Karpas-422 (cell line): ENCODE results near the gene PSORS1C1. TPM values are rescaled to one million over a fixed set of nuclear protein-coding genes. Genes with fewer than 3 reads are reported as not detected.
"Not testable (repeated sequence)": the region's sequence is repeated elsewhere in the genome, so short reads cannot be mapped to it uniquely, and the experiment has no call there.

ENCODE experiments used
- DNase-seq: peaks from one replicate; pipeline ENCODE4 v3.0.0-alpha.2; 2015
- H2AFZ ChIP-seq: fragments of 200-600 bp; sonication (generic); 2 replicates; pipeline ENCODE4 v1.6.1; 2014; ENCODE audit warnings: antibody characterized with exemption, low read length, mixed read lengths
- H3K27ac ChIP-seq: fragments of 200-600 bp; sonication (generic); 2 replicates; pipeline ENCODE4 v1.5.1; 2014; ENCODE audit warnings: mild to moderate bottlenecking, low read length, moderate library complexity
- H3K27me3 ChIP-seq: fragments of 200-600 bp; sonication (generic); 2 replicates; pipeline ENCODE4 v1.6.1; 2014; ENCODE audit warnings: low read length, mixed read lengths
- H3K36me3 ChIP-seq: fragments of 200-600 bp; sonication (generic); 2 replicates; pipeline ENCODE4 v1.6.1; 2014; ENCODE audit warnings: low read length, mixed read lengths; ENCODE audit not compliant: insufficient read depth
- H3K4me1 ChIP-seq: fragments of 200-600 bp; sonication (generic); 2 replicates; pipeline ENCODE4 v1.6.1; 2014; ENCODE audit warnings: mild to moderate bottlenecking, low read length, mixed read lengths
- H3K4me2 ChIP-seq: fragments of 200-600 bp; sonication (generic); 2 replicates; pipeline ENCODE4 v1.6.1; 2014; ENCODE audit warnings: low read length, low read depth, mild to moderate bottlenecking; ENCODE audit not compliant: poor library complexity, severe bottlenecking
- H3K4me3 ChIP-seq: fragments of 200-600 bp; sonication (generic); 2 replicates; pipeline ENCODE4 v1.5.1; 2014; ENCODE audit warnings: mild to moderate bottlenecking, antibody characterized with exemption, low read length, mixed read lengths
- H3K79me2 ChIP-seq: fragments of 200-600 bp; sonication (generic); 2 replicates; pipeline ENCODE4 v1.6.1; 2014; ENCODE audit warnings: mild to moderate bottlenecking, low read length, mixed read lengths
- H3K9ac ChIP-seq: fragments of 200-600 bp; sonication (generic); 2 replicates; pipeline ENCODE4 v1.6.0; 2014; ENCODE audit warnings: low read length
- H3K9me2 ChIP-seq: fragments of 200-600 bp; sonication (generic), shearing (Covaris generic); replicated peaks from 2 replicates; pipeline ENCODE4 v1.6.0; 2014; ENCODE audit warnings: mild to moderate bottlenecking, low read length, moderate library complexity; ENCODE audit not compliant: insufficient read depth
- H3K9me3 ChIP-seq: fragments of 300-700, 200-600 bp; sonication (generic); 2 replicates; pipeline ENCODE4 v1.6.1; 2014; ENCODE audit warnings: low read length, mixed read lengths
- H4K20me1 ChIP-seq: fragments of 200-600 bp; sonication (generic); 2 replicates; pipeline ENCODE4 v1.6.1; 2014; ENCODE audit warnings: mild to moderate bottlenecking, antibody characterized with exemption, low read length, low read depth; ENCODE audit not compliant: insufficient read depth
- total RNA-seq: library from RNA; depleted of rRNA; stranded (reverse); fragments of >200 nt; shearing (Covaris generic); gene quantifications from 2 replicates; pipeline ENCODE4 v1.2.3, GENCODE V29; 2014; ENCODE audit warnings: low replicate concordance

Gene PSORS1C1
- total RNA-seq, 1 experiment from 2014 or later: not detected

DNA sequence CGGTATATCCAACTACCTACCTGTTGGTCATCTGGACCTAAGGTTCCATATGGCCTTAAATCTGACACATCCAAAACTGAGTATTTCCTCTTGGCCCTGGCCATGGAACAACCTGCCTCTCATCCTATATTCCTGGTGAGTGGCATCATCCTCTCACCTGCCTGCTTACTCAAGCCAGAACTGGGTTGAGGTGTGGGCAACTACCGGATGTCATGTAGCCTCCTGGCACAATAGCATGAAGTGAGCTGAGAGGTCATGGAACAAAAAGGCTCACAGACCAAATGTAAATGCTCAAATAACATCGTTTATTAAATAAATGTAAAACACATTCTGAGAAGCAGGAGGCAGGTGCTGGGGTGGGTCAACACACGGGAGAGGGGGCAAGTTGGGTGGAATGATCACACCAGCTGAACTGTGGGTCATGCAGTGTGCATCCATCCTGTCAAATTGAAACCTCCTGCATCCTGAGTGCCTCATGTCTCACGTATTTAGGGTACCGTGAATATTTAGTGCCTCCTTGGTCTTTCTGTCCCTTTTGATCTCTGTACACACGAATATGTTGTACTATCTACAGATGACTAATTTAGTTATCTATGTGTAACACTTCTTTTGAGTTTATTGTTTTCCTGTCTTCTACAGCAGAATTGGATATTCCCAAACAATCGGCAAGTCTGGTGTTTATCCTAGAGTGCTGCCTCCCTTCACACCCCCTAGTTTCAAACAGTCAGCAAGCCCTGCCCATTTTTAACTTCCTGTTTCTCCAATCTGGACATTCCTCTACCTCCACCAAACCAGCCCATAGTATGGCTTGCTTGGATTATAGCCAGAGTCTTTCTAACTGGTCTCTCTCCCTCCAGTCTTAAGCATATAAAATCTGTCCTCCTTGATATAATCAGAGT, 63.8 kb downstream of the PSORS1C1 start:
- Histone ChIP-seq H2AFZ (no peak overlapping the region), H3K27me3 (no peaks in the 10 kb centered on the region), H3K9me2 (no peaks in the 10 kb centered on the region), H3K4me3 (no peak overlapping the region), H3K9ac (no peak overlapping the region), H3K27ac (no peak overlapping the region), H3K4me2 (no peak overlapping the region), H3K79me2 (no peaks in the 10 kb centered on the region), H4K20me1 (no peaks in the 10 kb centered on the region), H3K9me3 (no peaks in the 10 kb centered on the region), H3K4me1 (no peaks in the 10 kb centered on the region), H3K36me3 (no peaks in the 10 kb centered on the region)
- no peak for DNase-seq

DNA sequence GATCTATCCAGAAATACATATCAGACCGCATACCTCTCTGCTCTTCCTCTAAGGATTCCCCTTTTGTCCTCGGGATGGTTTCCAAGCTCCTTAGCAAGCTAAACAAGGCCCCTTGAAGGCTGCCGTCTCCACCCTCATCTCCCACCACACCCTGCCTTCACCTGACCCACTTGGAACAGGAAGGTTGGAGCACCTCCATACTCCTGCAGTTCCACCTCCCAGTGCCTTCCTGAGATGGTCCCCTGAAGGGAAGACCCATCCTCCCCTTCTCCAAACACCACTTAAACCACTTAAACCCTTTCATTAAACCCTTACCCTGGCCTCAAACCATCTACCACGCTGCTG, 64.4 kb downstream of the PSORS1C1 start:
- Histone ChIP-seq H3K9me3 (no peaks in the 10 kb centered on the region), H4K20me1 (no peaks in the 10 kb centered on the region), H3K9ac (no peak overlapping the region), H3K79me2 (no peaks in the 10 kb centered on the region), H2AFZ (no peak overlapping the region), H3K4me1 (no peaks in the 10 kb centered on the region), H3K27ac (no peak overlapping the region), H3K4me2 (no peak overlapping the region), H3K36me3 (no peaks in the 10 kb centered on the region), H3K4me3 (no peak overlapping the region), H3K27me3 (no peaks in the 10 kb centered on the region), H3K9me2 (no peaks in the 10 kb centered on the region)
- DNase-seq: no peak

DNA sequence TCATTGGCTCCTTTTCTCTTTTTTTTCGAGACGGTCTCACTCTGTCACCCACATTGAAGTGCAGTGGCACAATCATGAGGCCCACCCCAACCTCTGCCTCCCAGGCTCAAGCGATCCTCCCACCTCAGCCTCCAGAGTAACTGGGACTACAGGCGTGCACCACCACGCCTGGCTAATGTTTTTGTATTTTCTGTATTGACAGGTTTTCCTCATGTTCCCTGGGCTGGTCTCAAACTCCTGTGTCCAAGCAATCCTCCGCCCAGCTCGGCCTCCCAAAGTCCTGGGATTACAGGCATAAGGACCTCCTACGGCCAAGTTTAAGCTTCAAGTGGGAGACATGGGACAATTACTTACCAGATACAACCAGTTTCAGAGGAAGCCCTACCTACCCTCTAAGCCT, 65.3 kb downstream of the PSORS1C1 start:
- H3K36me3 ChIP-seq: no peaks in the 10 kb centered on the region
- no peaks in the 10 kb centered on the region for H3K9me3 ChIP-seq
- no peak overlapping the region for H3K9ac ChIP-seq
- H3K27ac ChIP-seq: no peak overlapping the region
- DNase-seq: no peak
- no peak overlapping the region for H3K4me3 ChIP-seq
- no peaks in the 10 kb centered on the region for H3K79me2 ChIP-seq
- no peaks in the 10 kb centered on the region for H3K4me1 ChIP-seq
- no peaks in the 10 kb centered on the region for H3K27me3 ChIP-seq
- no peaks in the 10 kb centered on the region for H3K9me2 ChIP-seq
- no peak overlapping the region for H3K4me2 ChIP-seq
- no peak overlapping the region for H2AFZ ChIP-seq
- no peaks in the 10 kb centered on the region for H4K20me1 ChIP-seq

DNA sequence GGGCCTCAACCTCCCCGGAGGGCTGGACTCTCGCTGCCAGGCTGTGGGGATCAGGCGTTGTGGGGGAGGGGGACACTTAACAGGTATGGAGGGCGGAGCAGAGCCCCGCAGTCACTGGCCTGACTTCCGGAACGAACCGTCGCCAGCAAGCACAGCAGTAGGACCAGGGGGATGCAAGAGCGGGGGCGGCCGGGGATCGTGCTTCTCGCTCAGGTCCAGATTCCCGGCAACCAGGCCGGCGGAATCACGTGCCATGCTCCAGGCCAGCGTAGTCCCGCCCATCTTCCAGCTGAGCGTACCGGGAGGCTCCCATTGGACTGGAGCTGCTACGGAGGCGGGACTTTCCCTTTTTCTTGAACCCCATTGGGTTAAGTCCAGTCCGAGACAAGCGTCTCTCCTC, 65.9 kb downstream of the PSORS1C1 start:
- Histone ChIP-seq H2AFZ (no peak overlapping the region), H3K4me3 (no peak overlapping the region)

DNA sequence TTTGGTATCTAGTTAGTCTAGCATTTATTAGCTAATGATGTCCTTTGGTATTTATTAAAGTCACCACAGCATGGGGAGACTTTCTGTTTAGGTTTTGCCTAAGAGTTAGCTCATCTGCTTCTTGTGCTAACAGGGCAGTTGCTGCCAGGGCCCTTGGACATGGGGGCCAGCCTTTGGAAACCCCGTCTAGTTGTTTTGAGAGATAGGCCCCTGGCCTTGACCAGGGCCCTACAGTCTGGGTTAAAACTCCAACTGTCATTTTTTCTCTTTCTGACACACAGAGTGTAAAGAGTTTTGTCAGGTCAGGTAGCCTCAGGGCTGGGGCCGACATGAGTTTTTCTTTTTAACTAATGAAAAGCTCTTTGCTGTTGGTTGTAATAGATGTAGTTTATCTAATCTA, 68.7 kb downstream of the PSORS1C1 start:
- not testable (repeated sequence) for H3K9me2 ChIP-seq, H3K36me3 ChIP-seq, H2AFZ ChIP-seq, DNase-seq, H3K27ac ChIP-seq, H3K79me2 ChIP-seq, H3K9me3 ChIP-seq, H3K9ac ChIP-seq, H4K20me1 ChIP-seq, H3K4me1 ChIP-seq, H3K4me2 ChIP-seq, H3K27me3 ChIP-seq, H3K4me3 ChIP-seq

More for the DNA sequence above, 65.9 kb downstream of the PSORS1C1 start:
- no peak overlapping the region for H3K9ac ChIP-seq
- no peaks in the 10 kb centered on the region for H3K9me3 ChIP-seq
- no peaks in the 10 kb centered on the region for H3K79me2 ChIP-seq
- H4K20me1 ChIP-seq: no peaks in the 10 kb centered on the region
- H3K4me1 ChIP-seq: no peaks in the 10 kb centered on the region
- no peaks in the 10 kb centered on the region for H3K27me3 ChIP-seq
- no peak overlapping the region for H3K27ac ChIP-seq
- H3K9me2 ChIP-seq: no peaks in the 10 kb centered on the region
- no peak for DNase-seq
- H3K36me3 ChIP-seq: no peaks in the 10 kb centered on the region
- no peak overlapping the region for H3K4me2 ChIP-seq

DNA sequence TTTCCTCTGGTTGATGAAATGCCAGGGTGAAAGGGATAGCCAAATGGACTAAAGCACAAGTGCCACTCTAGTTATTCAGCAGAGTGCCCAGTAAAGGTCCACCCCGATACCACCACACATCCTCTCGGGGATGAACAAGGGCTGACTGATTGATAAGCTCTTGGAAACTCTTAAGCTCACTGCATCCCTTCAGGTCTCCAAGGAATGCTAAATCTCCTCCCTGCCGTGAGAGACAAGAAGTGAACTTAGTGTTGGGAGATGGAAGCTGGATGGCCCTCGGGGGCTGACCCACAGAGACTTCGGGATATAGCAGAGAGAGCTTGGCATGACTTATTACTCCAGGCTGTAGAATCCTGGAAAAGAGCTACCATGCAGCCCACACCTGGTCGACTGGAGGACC, 69.3 kb downstream of the PSORS1C1 start:
- H3K4me3 ChIP-seq, H3K4me2 ChIP-seq, H3K36me3 ChIP-seq, H3K27ac ChIP-seq, H3K27me3 ChIP-seq, H3K4me1 ChIP-seq, DNase-seq, H4K20me1 ChIP-seq, H3K9ac ChIP-seq, H3K9me2 ChIP-seq, H2AFZ ChIP-seq, H3K9me3 ChIP-seq, H3K79me2 ChIP-seq: not testable (repeated sequence)

DNA sequence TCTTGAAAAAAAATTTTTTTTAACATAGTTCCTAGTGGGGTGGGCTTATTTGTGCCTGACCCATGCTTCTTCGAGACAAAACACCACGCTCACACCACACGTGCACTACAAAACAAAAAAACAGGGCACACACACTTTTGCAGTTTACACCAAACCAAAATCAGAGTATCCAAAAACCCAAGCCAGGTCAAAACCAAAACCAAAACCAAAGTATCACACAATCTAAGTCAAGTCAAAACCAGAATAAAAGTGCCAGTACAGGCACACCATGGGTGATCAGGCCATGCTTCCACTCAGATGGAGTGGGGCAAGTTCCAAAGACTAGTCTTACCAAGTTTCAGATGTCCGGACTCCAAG, 71.1 kb downstream of the PSORS1C1 start:
- DNase-seq, H3K79me2 ChIP-seq, H3K4me3 ChIP-seq, H3K4me2 ChIP-seq, H3K9ac ChIP-seq, H3K9me3 ChIP-seq, H2AFZ ChIP-seq, H4K20me1 ChIP-seq, H3K27me3 ChIP-seq, H3K9me2 ChIP-seq, H3K36me3 ChIP-seq, H3K4me1 ChIP-seq, H3K27ac ChIP-seq: not testable (repeated sequence)

DNA sequence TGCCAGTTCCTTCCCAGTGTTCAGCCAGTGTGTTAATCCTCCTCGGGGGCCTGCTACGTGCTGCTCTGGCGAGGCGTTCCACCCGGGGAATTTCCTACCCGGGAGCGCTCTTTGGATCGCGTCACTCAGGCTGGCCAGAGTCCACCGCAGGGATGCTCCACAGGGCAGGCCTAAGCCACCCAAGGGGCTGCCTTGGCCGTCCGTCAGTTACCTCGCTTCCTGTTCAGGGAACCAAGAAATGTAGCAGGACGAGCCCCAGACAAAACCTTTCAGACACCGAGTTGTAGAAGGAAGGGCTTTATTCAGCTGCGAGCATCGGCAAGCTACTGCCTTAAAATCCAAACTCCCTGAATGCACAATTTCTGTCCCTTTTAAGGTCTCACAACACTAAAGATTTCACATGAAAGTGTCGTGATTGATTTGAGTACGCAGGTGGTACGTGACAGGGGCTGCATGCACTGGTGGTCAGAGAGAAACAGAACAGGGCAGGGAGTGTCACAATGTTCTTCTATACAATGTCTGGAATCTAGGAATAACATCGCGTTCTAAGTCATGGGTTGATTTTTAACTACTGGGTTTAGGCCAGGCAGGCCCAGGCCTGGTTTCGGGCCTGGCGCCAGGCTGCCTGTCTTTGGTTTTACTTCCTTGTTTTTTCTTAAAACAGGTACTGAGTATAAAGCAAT, 71.6 kb downstream of the PSORS1C1 start:
- no peak for DNase-seq
- Histone ChIP-seq H3K9ac (no peak overlapping the region), H3K27ac (no peak overlapping the region), H3K9me3 (no peaks in the 10 kb centered on the region), H3K9me2 (no peaks in the 10 kb centered on the region), H3K79me2 (no peaks in the 10 kb centered on the region), H3K4me1 (no peaks in the 10 kb centered on the region), H3K36me3 (no peaks in the 10 kb centered on the region), H3K4me2 (no peak overlapping the region), H3K4me3 (no peak overlapping the region), H4K20me1 (no peaks in the 10 kb centered on the region), H3K27me3 (no peaks in the 10 kb centered on the region), H2AFZ (no peak overlapping the region)
